ENCODE results near the gene FRMD6.

Gene FRMD6

DNA sequence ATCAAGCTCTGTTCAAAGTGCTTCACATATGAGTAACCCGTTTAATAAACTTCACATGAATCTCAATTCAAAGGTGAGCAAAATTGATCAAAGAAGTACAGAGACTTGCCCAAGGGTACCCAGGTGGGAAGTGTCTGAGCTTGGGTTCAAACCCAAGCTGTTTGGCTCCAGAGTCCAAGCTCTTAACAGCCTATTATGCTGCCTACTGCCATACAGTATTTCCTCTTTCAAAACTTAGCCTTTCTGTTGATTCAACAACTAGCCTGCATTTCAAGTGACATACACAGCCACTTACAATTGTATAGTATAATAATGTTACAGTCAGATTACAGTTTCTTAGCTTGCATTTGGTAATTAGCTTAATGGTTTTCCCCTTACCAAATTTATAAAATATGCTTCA, 29.7 kb downstream of the FRMD6 start:
- no peak for DNase-seq (ENCODE audit: low spot score)
- in situ Hi-C loops (cut with MboI; ENCODE audit: low pct_unique_long_range_greater_than_20kb, low sequenced_read_pairs, unreplicated experiment), result no loop called here
- TF ChIP-seq, protein P1, sequence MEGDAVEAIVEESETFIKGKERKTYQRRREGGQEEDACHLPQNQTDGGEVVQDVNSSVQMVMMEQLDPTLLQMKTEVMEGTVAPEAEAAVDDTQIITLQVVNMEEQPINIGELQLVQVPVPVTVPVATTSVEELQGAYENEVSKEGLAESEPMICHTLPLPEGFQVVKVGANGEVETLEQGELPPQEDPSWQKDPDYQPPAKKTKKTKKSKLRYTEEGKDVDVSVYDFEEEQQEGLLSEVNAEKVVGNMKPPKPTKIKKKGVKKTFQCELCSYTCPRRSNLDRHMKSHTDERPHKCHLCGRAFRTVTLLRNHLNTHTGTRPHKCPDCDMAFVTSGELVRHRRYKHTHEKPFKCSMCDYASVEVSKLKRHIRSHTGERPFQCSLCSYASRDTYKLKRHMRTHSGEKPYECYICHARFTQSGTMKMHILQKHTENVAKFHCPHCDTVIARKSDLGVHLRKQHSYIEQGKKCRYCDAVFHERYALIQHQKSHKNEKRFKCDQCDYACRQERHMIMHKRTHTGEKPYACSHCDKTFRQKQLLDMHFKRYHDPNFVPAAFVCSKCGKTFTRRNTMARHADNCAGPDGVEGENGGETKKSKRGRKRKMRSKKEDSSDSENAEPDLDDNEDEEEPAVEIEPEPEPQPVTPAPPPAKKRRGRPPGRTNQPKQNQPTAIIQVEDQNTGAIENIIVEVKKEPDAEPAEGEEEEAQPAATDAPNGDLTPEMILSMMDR (IDR thresholded peaks at IDR 0.05; ENCODE audit: extremely low read depth, insufficient read depth, missing control alignments), result no peak

DNA sequence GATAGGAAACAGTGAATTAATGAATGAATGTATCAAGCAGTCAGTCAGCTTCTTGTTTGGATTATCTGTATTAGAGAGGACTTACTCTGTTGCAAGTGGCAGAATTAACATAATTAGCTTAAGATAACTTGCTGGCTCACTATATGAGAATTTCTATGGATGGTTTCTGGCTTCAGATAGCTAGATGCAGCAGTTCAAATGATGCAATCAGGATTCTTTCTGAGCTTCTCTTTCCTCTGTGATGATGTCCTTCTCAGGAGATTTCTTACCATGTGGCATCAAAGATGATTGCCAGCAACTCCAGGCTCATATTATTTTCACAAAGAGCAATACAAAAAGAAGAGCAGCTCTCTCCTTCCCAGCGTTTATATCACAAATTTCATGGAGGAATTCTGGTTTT, 30.7 kb downstream of the FRMD6 start:
- in situ Hi-C loops (cut with MboI; ENCODE audit: low pct_unique_long_range_greater_than_20kb, low sequenced_read_pairs, unreplicated experiment), result no loop called here
- DNase-seq (ENCODE audit: low spot score), result no peak
- TF ChIP-seq, protein P1 (IDR thresholded peaks at IDR 0.05; ENCODE audit: extremely low read depth, insufficient read depth, missing control alignments), result no peak

DNA sequence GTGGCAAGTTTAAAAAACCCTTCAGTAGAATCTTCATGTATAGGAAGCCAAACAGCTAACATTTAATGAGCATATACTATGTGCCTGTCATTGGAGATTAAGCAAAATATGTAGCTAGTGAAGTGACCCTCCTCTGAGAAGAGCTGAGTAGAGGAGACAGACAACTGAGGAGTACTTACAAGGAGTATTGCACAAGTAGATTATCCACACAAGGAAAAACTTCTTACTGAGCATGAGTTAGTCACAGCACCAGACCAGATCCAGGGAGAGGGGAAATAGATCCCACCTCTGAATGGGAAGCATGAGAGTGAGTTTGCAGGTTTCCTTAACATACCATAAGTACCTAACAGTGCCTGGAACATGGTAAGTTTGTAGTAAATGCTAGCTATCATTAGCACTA, 33.0 kb downstream of the FRMD6 start:
- in situ Hi-C loops (cut with MboI; ENCODE audit: low pct_unique_long_range_greater_than_20kb, low sequenced_read_pairs, unreplicated experiment), result no loop called here
- TF ChIP-seq, protein P1 (IDR thresholded peaks at IDR 0.05; ENCODE audit: extremely low read depth, insufficient read depth, missing control alignments), result no peak
- DNase-seq (ENCODE audit: low spot score), result no peak

DNA sequence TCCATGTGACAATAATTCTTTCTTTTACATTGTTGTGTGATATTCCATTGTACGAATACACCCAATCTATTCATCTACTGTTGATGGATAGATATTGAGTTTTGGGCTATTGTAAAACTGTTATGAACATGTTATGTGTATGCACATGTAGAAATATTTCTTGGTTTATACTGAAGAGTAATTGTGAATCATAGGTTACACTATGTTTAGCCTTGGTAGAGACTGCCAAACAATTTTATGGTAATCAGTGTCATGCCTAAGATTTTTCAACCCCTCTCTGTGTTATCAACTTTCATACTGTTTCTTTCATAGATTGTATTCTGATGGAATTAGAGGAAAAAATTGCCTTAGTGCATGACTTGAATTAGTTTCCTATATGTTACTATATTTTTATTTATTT, 39.5 kb downstream of the FRMD6 start:
- DNase-seq (ENCODE audit: low spot score), result no peak
- TF ChIP-seq, protein P1 (IDR thresholded peaks at IDR 0.05; ENCODE audit: extremely low read depth, insufficient read depth, missing control alignments), result no peak
- in situ Hi-C loops (cut with MboI; ENCODE audit: low pct_unique_long_range_greater_than_20kb, low sequenced_read_pairs, unreplicated experiment), result no loop called here

DNA sequence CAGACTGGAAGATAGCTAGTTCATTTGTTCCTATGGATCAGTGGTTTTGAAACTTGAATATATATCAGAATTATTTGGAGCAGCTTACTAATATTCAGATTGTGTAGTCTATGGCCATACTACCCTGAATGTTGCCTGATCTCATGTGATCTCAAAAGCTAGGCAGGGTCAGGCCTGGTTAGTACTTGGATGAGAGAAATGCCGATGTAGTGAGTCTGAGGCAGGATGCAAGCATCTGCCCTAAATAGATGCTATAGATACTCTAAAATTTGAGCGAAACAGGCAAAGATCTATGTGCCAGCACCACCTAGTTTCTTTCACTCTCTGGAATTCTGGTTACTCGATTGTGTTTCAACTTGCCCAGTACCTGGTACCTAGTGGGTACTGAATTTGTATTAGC, 40.9 kb downstream of the FRMD6 start:
- TF ChIP-seq, protein P1 (IDR thresholded peaks at IDR 0.05; ENCODE audit: extremely low read depth, insufficient read depth, missing control alignments), result no peak
- DNase-seq (ENCODE audit: low spot score), result no peak
- in situ Hi-C loops (cut with MboI; ENCODE audit: low pct_unique_long_range_greater_than_20kb, low sequenced_read_pairs, unreplicated experiment), result no loop called here

DNA sequence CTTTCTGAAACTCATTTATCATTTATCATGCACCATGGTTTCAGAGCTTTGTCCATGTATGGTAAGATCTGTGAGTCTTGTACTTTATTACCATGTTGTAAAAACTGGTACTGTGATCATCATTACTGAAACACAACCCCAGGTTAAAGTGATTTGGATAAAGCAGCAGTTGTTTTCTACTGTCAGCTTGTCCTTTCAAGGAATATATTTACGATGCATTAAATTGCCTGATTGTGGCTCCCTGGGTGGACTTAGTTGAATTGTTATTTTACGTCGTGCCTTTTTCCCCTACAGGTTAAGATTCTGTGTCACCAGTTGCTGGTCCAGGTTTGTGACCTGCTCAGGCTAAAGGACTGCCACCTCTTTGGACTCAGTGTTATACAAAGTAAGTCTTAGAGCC, 46.1 kb downstream of the FRMD6 start:
- TF ChIP-seq, protein P1 (IDR thresholded peaks at IDR 0.05; ENCODE audit: extremely low read depth, insufficient read depth, missing control alignments), result no peak
- DNase-seq (ENCODE audit: low spot score), result no peak
- in situ Hi-C loops (cut with MboI; ENCODE audit: low pct_unique_long_range_greater_than_20kb, low sequenced_read_pairs, unreplicated experiment), result no loop called here

DNA sequence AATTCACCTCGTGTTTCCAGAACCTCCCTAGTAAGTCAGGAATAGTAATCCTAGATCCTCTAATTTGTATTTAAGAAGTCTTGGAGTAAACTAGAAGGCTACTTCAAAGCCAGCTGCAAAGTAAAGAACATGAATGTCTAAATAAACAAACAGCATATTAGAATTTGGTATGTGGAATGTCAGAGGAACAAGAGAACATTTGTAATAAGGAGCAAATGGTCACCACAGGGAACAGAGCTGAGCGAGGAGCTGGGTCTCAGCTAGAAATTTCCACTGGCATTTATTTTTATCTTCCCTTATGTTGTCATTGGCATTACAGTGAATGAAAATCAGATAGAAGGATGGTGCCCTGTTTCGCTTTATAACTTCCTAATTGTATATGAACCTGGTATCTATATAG, 50.2 kb downstream of the FRMD6 start:
- TF ChIP-seq, protein P1 (IDR thresholded peaks at IDR 0.05; ENCODE audit: extremely low read depth, insufficient read depth, missing control alignments), result no peak
- no peak for DNase-seq (ENCODE audit: low spot score)
- in situ Hi-C loops (cut with MboI; ENCODE audit: low pct_unique_long_range_greater_than_20kb, low sequenced_read_pairs, unreplicated experiment), result no loop called here

Data from GM13977 (cell line).